Activated CD4-positive, alpha-beta T cell treated with anti-CD3 and anti-CD28 coated beads for 1 hour (primary cell): Measurements from ENCODE around the gene EML1.
A peak's percentile ranks its signal among the peaks of the same experiment; 100 is the strongest.

Experiments used
- DNase-seq: peaks from one replicate; pipeline ENCODE4 v3.0.0-alpha.2; 2020

The EML1 gene

DNA sequence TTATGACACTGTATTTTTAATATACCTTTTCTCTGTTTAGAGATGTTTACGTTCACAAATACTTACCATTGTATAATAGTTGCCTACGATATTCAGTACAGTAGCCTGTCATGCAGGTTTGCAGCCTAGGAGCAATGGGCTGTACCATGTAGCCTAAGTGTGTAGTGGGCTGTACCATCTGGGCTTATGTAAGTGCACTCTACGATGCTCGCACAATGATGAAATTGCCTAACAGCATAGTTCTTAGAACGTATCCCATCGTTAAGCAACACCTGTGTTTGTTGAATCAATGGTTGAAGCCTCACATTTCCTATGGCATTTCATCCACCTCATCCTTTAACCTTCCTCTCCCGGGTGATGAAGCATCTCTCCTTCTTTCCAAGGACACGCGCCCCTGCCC, 12.5 kb upstream of the EML1 start:
- DNase-seq, result no peak

- no peak for DNase-seq
Measured at GRCh38 chr14:99781091-99781490, 12.1 kb upstream of the EML1 start.

DNA sequence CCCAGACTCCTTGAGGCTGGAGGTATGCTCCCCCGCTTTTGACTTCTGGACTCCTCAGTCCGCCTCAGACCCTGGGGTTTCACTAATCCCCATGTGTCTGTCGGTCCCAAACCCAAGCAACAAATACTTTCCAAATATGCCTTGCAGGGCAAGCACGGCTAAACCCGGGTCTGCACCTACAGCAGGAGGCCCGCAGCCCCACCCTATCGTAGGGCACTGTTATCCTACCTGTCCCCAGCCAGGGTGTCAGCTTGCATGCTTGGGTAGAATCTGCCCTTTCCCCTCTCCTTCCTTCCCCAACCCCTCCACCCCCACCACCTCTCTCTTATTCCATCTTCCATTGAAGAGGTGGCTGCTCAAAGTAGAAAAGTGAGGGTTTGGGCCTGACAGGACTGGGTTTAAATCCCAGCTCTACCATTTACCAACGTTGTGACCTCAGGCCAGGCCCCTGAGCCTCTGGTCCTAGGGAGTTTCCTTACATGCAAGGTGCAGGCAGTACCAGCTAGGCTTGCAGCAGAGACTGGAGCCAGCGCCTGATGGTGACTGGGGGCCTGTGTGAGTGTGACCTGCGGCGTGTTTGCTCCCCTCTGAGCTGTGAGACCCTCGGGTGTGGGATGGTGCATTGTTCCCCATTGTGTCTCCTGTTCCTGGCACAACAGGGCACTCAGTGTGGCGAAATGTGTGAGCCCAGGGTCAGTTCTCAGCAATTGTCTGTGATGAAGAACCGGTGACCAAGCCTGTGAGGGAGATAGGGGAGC, 11.2 kb upstream of the EML1 start:
- DNase-seq, result no peak

- no peak for DNase-seq
Measured at GRCh38 chr14:99784508-99784907, 8.7 kb upstream of the EML1 start.

GRCh38 chr14:99785426-99785825, 7.8 kb upstream of the EML1 start:
- DNase-seq, result no peak

DNA sequence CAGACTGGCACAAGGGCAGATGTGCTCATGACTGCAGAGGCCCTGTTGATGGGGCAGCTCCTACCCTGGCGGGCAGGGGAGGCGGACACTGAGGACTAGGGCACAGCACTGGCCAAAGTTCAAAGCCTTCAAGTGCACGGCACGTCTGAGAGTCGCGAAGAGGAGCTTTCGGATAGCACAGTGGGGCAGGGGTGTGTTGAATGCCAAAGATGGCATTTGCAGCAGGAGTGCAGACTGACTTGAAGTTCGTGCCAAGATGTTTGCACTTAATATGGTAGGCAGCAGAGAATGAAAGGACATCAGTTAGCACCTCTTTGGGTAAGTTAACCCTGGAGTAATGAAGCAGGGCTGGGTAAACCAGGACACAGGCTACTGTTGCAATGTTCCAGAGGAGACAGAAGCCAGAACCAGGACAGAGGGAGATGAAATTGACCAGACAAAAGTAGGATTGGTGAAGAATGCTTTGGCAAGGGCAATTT, 6.7 kb upstream of the EML1 start:
- DNase-seq, result no peak

DNA sequence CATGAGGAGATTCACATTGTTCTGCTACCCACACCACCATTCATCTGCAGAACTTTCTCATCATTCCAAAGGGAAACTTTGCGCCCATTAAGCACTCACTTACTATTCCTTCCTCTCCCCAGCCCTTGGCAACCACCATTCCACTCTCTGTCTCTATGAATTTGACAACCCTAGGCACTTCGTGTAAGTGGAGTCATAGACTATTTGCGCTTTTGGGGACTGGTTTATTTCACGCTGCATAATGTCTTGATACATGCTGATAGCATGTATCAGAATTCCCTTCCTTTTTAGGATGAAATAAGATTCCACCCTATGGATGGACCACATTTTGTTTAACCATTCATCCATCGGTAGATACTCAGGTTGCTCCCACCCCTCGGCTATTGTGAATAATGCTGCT, 4.5 kb upstream of the EML1 start:
- DNase-seq, result no peak

DNA sequence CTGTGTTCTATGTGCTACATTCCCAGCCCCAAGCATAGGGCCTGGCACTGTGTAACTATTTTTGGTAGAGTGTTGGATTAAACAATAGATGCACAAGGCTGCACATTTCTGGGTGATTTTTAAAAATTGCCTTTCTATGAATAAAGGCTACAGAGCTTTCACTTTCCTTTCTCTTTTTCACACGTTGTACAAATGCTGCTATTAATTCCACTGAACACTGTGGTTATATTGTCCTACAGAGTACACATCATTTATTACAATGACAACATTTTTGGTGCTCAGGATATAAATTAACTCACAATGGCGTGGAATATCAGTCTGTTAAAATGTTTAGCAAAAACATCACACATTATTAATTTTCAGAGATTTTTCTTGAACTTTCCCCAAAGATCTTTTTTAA, 3.6 kb upstream of the EML1 start:
- DNase-seq, result no peak

- no peak for DNase-seq
Measured at GRCh38 chr14:99790201-99790977, 2.8 kb upstream of the EML1 start.

GRCh38 chr14:99790978-99791376, 2.2 kb upstream of the EML1 start:
- no peak for DNase-seq

DNA sequence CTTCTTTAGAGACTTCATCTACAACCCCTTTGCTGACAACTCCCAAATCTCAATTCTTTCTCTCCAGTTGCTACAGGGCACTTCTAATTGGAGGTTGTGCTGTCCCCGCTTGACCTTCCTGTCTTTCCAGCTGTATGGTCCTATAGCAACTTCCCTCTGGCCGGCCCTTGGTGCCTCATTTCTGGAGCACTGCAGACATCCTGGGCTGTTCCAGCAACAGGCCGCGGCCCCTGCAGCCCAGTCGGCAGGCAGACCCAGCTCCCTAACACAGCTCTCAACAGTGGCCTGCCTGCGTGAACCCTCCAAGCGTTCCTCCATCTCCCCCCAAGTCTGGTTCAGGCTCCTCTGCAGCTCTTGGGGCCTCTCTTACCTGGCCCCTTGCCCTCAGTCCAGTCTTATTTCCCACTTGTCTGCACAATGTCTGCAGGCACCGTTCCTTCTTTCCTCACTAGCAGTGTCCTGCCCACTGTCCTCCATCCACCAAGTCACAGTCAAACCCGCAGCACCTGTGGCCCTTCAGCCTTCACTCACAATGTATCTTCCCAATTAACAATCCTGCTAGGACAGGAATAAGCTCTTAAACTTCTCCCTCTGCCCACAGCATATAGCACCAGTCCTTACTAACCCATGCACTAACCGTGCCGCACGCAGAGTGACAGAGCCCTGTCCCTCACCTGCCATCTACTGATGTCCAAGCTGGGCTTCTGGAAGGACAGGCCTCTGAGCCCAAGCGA, 1.6 kb upstream of the EML1 start:
- DNase-seq, result no peak

- no peak for DNase-seq
Measured at GRCh38 chr14:99792210-99792535, 1.0 kb upstream of the EML1 start.

DNA sequence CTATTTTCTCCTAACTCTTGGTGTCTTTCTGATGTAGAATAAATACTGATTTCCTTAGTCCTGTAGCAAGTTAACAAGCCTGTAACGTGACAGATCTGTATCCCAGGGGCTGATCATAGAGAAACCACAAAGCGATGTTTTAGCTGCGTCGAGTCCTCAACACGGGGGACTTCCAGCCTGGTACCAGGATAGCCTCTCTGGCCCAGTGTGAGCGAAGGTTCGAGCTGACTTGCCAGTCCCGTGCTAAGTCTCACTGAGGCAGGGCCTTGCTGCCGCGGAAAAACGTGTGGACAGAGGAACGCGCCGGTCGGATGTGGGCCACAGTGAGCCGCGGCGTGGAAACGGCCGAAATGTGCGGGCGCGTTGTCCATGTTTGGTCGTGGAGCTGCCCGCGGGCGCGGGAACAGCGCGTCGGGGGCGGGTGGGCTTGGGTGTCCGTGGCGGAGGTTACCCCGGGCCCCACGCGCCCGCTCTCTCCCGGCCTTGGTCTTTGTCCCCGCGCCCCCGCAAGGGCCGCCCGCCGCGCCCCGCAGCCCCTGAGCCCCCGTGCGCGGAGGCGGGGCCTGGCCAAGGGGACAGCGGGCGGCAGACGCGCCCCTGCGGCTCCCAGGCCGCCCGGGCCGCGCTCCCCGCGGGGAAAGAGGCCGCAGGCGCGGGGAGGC, 531 bp upstream of the EML1 start:
- peak; percentile 9 for DNase-seq

- DNase-seq, result no peak
Measured at GRCh38 chr14:99794151-99794780, 1.1 kb downstream of the EML1 start.

GRCh38 chr14:99795046-99795445, 1.8 kb downstream of the EML1 start:
- no peak for DNase-seq

GRCh38 chr14:99797231-99797630, 4.0 kb downstream of the EML1 start:
- no peak for DNase-seq

- DNase-seq, result no peak
Measured at GRCh38 chr14:99800781-99801180, 7.6 kb downstream of the EML1 start.

DNA sequence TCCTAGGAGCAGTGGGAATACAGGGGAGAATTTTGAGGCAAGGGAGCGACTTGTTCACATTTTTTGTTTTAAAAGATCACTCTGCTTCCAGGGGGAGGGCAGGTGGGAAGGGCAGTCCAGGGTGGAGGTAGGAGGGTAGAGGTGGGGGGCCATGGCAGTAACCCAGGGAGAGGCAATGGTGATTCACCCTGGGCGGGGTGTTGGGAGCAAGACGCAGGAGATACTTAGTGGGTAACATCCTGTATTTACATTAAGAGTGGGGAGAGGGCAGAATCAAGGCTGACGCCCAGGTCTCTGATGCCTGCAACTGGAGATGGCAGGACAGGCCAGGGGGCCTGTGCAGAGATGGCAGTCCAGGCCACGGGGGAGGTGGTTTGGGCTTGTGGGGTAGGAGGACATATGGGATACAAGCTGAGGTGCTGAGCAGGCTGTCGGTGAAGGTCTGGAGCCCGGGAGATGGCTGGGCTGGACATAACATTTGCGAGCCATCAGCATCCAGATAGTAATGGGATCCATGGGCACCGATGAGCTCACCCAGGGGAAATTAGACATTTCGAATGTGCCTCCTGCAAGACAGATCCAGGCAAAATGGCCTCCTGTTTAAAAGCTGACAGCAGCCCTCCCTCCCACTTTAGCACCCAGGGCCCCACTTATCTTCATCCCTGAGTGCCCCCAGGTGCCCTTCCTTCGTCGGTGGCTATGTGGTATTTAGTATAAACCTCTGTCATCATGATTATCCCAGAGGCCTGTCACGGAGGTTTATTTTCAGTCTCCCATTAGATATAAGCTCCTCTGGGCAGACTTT, 9.3 kb downstream of the EML1 start:
- no peak for DNase-seq

GRCh38 chr14:99803106-99803775, 10.0 kb downstream of the EML1 start:
- DNase-seq, result no peak

- DNase-seq, result no peak
Measured at GRCh38 chr14:99803803-99804202, 10.6 kb downstream of the EML1 start.

- DNase-seq, result no peak
Measured at GRCh38 chr14:99805757-99806439, 12.7 kb downstream of the EML1 start.
